Keratinocyte (primary cell): ENCODE results near the gene ARRB1. TPM values are rescaled to one million over a fixed set of nuclear protein-coding genes. Genes with fewer than 3 reads are reported as not detected.
"Not testable (repeated sequence)": the region's sequence is repeated elsewhere in the genome, so short reads cannot be mapped to it uniquely, and the experiment has no call there.

ENCODE experiments used
- DNase-seq: peaks from one replicate; pipeline ENCODE4 v3.0.0-alpha.2; 2011; ENCODE audit warnings: low read depth, missing footprints, low spot score
- FAIRE-seq: peaks from 2 replicates; lab custom pipeline; 2011; peaks lifted over from hg19 to GRCh38; lab: Jason Lieb, UNC
- H2AFZ ChIP-seq: 2 replicates; pipeline ENCODE4 v1.6.0; 2012; ENCODE audit warnings: low read length, control low read depth, inconsistent platforms; ENCODE audit not compliant: control insufficient read depth
- H3K27ac ChIP-seq: 2 replicates; pipeline ENCODE4 v1.5.1; 2011; ENCODE audit warnings: low read length; ENCODE audit not compliant: control insufficient read depth, insufficient read depth
- H3K27me3 ChIP-seq: 3 replicates; pipeline ENCODE4 v1.6.0; 2011; ENCODE audit warnings: low read length; ENCODE audit not compliant: control insufficient read depth, insufficient read depth; ENCODE audit errors: extremely low read depth
- H3K36me3 ChIP-seq, 2 experiments: 2 replicates in 1 of 2; 3 replicates in 1 of 2; pipeline ENCODE4 v1.5.1; 2011; ENCODE audit warnings: low read length in 2 of 2, mild to moderate bottlenecking in 1 of 2; ENCODE audit not compliant: control insufficient read depth in 2 of 2, insufficient read depth in 2 of 2; ENCODE audit errors: extremely low read depth in 1 of 2
- H3K4me1 ChIP-seq: 3 replicates; pipeline ENCODE4 v1.5.1; 2011; ENCODE audit warnings: low read length; ENCODE audit not compliant: control insufficient read depth, insufficient read depth; ENCODE audit errors: extremely low read depth
- H3K4me2 ChIP-seq: 3 replicates; pipeline ENCODE4 v1.6.0; 2011; ENCODE audit warnings: low read depth, low read length; ENCODE audit not compliant: control insufficient read depth, insufficient read depth; ENCODE audit errors: extremely low read depth
- H3K4me3 ChIP-seq, 3 experiments: fragments of 200-600 bp in 1 of 3; sonication (generic) in 1 of 3; 2 replicates in 2 of 3; 3 replicates in 1 of 3; pipeline ENCODE4 v1.5.1; 2011 to 2016; ENCODE audit warnings: low read length in 3 of 3, mild to moderate bottlenecking in 3 of 3, control low read depth in 2 of 3, inconsistent platforms in 1 of 3, low read depth in 1 of 3, mixed read lengths in 1 of 3, mixed run types in 1 of 3, moderate library complexity in 1 of 3; ENCODE audit not compliant: control insufficient read depth in 2 of 3, insufficient read depth in 2 of 3; ENCODE audit errors: extremely low read depth in 1 of 3
- H3K79me2 ChIP-seq: 2 replicates; pipeline ENCODE4 v1.6.0; 2012; ENCODE audit warnings: low read length; ENCODE audit not compliant: control insufficient read depth, insufficient read depth
- H3K9ac ChIP-seq: 3 replicates; pipeline ENCODE4 v1.6.0; 2011; ENCODE audit warnings: low read length; ENCODE audit not compliant: control insufficient read depth, insufficient read depth; ENCODE audit errors: extremely low read depth
- H3K9me1 ChIP-seq: 3 replicates; pipeline ENCODE4 v1.6.0; 2011; ENCODE audit warnings: low read length; ENCODE audit not compliant: control insufficient read depth, insufficient read depth; ENCODE audit errors: extremely low read depth
- H3K9me3 ChIP-seq: 2 replicates; pipeline ENCODE4 v1.5.1; 2012; ENCODE audit warnings: low read depth, low read length; ENCODE audit not compliant: control insufficient read depth
- H4K20me1 ChIP-seq: 3 replicates; pipeline ENCODE4 v1.6.0; 2011; ENCODE audit warnings: low read length; ENCODE audit not compliant: control insufficient read depth, insufficient read depth; ENCODE audit errors: extremely low read depth
- EZH2 ChIP-seq: IDR thresholded peaks from one replicate; pipeline ENCODE4 v1.6.1; 2012; ENCODE audit warnings: inconsistent platforms, mild to moderate bottlenecking, low read length, moderate library complexity
- dilution Hi-C: fragments of 300-500 bp; cut with MboI; formaldehyde crosslinking; loops from one replicate; pipeline ENCODE4 v1.7.0; 2020; ENCODE audit warnings: low sequenced_read_pairs; ENCODE audit not compliant: extremely low pct_ligation_motif_present
- polyA plus RNA-seq, 5 experiments: library from polyadenylated mRNA; depleted of rRNA in 3 of 5; stranded (reverse) in 3 of 5; stranded (forward) in 1 of 5; unstranded in 1 of 5; fragments of >200 nt; gene quantifications; 1 replicate in 1 of 5; 2 replicates in 3 of 5; 3 replicates in 1 of 5; pipeline versions ENCODE4 v1.2.1 to v1.2.3, GENCODE V29; 2011 to 2012; ENCODE audit warnings: missing spikeins in 2 of 5, low read depth in 1 of 5, low replicate concordance in 1 of 5
- TF ChIP-seq, protein P1 (sequence below), 3 experiments: IDR thresholded peaks in 1 of 3; conservative IDR thresholded peaks in 1 of 3; optimal IDR thresholded peaks in 1 of 3; 2 replicates in 2 of 3; 3 replicates in 1 of 3; pipeline versions ENCODE3 to v1.5.1; 2011; ENCODE audit warnings: low read length in 3 of 3, mild to moderate bottlenecking in 3 of 3, moderate library complexity in 2 of 3, control low read depth in 1 of 3, inconsistent platforms in 1 of 3; ENCODE audit not compliant: insufficient read depth in 2 of 3; ENCODE audit errors: extremely low read depth in 1 of 3

The ARRB1 gene
- polyA plus RNA-seq, 1 donor (not counting 4 experiments of a cell fraction or from before 2014, with no cell fraction given) = 0.94 TPM

DNA sequence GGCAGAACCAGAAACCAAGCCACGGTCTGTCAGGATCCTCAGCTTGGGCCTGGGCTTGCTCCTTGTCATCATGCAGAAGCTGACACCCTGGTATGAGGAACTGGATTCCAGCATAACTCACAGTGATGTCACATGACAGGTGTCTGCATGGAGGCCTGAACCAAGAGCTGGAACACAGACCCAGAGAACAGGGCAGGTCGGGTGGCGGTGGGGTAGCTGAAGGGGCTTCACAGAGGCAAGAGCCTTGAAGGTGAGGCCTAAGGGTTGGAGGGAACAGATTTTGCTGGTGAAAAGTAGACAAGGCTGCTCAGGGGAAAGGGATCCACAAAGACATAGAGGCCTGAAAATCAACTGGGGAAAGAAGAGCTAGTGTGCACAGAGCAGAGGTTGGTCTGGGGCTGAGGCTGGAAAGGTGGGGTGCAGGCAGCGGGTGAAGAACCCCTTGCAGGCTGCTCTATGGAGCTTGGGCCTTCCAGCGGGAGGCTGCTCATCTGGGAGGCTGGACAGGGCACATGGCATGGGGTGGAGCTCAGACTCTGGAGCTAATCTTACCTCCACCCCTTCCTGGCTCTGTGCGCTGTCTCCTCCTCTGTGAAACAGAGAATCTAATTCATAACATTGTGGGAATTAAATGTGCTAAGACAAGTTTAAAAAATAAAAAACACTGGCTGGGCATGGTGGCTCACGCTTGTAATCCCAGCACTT lies 29.4 kb upstream of the ARRB1 start:
- no peak for DNase-seq

DNA sequence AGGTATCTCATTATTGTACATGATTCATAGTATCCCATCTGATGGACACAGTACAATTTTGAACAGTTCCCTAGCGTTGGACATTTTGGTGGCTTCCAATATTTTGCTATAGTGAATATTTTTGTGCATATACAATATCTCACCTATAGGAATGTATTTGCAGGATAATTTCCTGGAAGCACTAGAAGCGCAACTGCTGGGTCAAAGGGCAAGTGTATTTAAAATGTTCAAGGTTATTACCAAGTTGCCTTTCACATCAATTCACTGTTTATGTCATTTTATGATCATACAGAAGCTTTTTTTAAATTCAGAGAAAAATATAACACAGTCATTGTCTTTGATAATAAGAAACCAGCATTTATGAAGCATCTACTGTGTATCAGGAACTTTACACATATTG lies 28.8 kb upstream of the ARRB1 start:
- no peak for FAIRE-seq
- Histone ChIP-seq H3K9me1 (no peaks in the 10 kb centered on the region), H3K4me2 (no peak overlapping the region), H3K36me3 (no peaks in the 10 kb centered on the region), H3K9me3 (no peaks in the 10 kb centered on the region), H3K27me3 (no peaks in the 10 kb centered on the region), H3K9ac (no peak overlapping the region), H3K27ac (no peak overlapping the region), H2AFZ (no peak overlapping the region), H3K4me3 (no peak overlapping the region), H4K20me1 (no peaks in the 10 kb centered on the region), H3K79me2 (no peaks in the 10 kb centered on the region), H3K4me1 (peaks cover 3% of the 10 kb centered on the region)
- dilution Hi-C loops = no loop called here
- no peak for TF ChIP-seq EZH2
- TF ChIP-seq, protein P1, sequence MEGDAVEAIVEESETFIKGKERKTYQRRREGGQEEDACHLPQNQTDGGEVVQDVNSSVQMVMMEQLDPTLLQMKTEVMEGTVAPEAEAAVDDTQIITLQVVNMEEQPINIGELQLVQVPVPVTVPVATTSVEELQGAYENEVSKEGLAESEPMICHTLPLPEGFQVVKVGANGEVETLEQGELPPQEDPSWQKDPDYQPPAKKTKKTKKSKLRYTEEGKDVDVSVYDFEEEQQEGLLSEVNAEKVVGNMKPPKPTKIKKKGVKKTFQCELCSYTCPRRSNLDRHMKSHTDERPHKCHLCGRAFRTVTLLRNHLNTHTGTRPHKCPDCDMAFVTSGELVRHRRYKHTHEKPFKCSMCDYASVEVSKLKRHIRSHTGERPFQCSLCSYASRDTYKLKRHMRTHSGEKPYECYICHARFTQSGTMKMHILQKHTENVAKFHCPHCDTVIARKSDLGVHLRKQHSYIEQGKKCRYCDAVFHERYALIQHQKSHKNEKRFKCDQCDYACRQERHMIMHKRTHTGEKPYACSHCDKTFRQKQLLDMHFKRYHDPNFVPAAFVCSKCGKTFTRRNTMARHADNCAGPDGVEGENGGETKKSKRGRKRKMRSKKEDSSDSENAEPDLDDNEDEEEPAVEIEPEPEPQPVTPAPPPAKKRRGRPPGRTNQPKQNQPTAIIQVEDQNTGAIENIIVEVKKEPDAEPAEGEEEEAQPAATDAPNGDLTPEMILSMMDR (optimal IDR thresholded peaks at IDR 0.05 in 1 of 3, IDR thresholded peaks at IDR 0.05 in 1 of 3, conservative IDR thresholded peaks at IDR 0.05 in 1 of 3; ENCODE audit: extremely low read depth in 1 of 3, insufficient read depth in 2 of 3, low read length in 3 of 3) = no peak
- no peak for DNase-seq

More for the DNA sequence above, 29.4 kb upstream of the ARRB1 start:
- FAIRE-seq = no peak
- dilution Hi-C loops = no loop called here
- H3K9me1 ChIP-seq = no peaks in the 10 kb centered on the region
- no peak overlapping the region for H2AFZ ChIP-seq
- no peaks in the 10 kb centered on the region for H3K36me3 ChIP-seq
- H3K4me2 ChIP-seq = no peak overlapping the region
- no peaks in the 10 kb centered on the region for H3K9me3 ChIP-seq
- no peaks in the 10 kb centered on the region for H4K20me1 ChIP-seq
- H3K27ac ChIP-seq = no peak overlapping the region
- peaks cover 3% of the 10 kb centered on the region for H3K4me1 ChIP-seq
- no peak for TF ChIP-seq EZH2
- TF ChIP-seq, protein P1 (optimal IDR thresholded peaks at IDR 0.05 in 1 of 3, IDR thresholded peaks at IDR 0.05 in 1 of 3, conservative IDR thresholded peaks at IDR 0.05 in 1 of 3; ENCODE audit: extremely low read depth in 1 of 3, insufficient read depth in 2 of 3, low read length in 3 of 3) = no peak
- no peaks in the 10 kb centered on the region for H3K79me2 ChIP-seq
- H3K4me3 ChIP-seq = no peak overlapping the region
- H3K9ac ChIP-seq = no peak overlapping the region
- H3K27me3 ChIP-seq = no peaks in the 10 kb centered on the region

DNA sequence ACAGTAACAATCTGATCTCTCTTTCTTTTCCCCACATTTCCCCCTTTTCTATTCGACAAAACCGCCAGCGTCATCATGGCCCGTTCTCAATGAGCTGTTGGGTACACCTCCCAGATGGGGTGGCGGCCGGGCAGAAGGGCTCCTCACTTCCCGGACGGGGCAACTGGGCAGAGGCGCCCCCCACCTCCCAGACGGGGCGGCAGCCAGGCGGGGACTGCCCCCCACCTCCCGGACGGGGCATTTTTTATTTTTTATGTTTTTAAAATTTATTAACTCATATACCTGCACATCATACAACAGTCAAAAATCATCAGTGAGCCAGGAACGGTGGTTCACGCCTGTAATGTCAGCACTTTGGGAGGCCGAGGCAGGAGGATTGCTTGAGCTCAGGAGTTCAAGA lies 27.3 kb upstream of the ARRB1 start:
- H3K4me2 ChIP-seq, H3K27me3 ChIP-seq, dilution Hi-C loops, H3K4me3 ChIP-seq, DNase-seq, H3K9me1 ChIP-seq, H2AFZ ChIP-seq, H3K9ac ChIP-seq, H3K79me2 ChIP-seq, FAIRE-seq, H3K9me3 ChIP-seq, H4K20me1 ChIP-seq, H3K36me3 ChIP-seq, H3K27ac ChIP-seq, H3K4me1 ChIP-seq: not testable (repeated sequence)
